ENCODE results near the gene TSC22D3. TPM values are rescaled to one million over a fixed set of nuclear protein-coding genes. Genes with fewer than 3 reads are reported as not detected.
A peak's percentile ranks its signal among the peaks of the same experiment; 100 is the strongest.

Gene TSC22D3
- total and polyA plus RNA-seq, 8 donors = 198 to 906 (median 338) TPM

DNA sequence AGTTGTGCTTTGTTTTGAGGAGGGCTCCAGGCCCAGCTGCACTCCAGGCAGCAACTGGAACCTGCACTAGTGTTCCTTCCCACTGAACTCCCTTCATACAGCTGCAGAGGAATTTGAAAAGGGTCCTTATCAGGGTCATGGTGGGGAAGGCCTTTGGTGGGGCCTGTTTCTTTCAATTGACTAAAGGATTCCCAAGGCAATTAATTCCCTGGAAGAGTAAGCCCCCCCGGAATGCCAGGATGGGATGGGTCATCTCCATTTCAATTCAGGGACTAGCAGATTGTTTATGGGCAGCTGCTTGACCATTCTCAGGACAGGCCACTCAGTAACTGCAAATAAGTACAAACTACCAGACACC lies 45.3 kb downstream of the TSC22D3 start:
- peaks cover 55 to 85% (median 79%) of the 10 kb centered on the region in 4 donors for H3K4me1 ChIP-seq
- DNase-seq = no peak
- H3K9me3 ChIP-seq = no peaks in the 10 kb centered on the region
- intact Hi-C loops (cut with DNase I; ENCODE audit: low total_unique reads) = no loop called here
- 25 to 64% (median 33%) methylated on average over 1 of the region's 1 CpG for WGBS, 5 donors
- peak overlapping the region; percentile 62 to 82 (median 76) for H3K27ac ChIP-seq
- no peak overlapping the region for H3K4me3 ChIP-seq
- H3K27me3 ChIP-seq = no peaks in the 10 kb centered on the region
- TF ChIP-seq POLR2A (IDR thresholded peaks at IDR 0.05) = no peak
- no peak for TF ChIP-seq POLR2AphosphoS5 (IDR thresholded peaks at IDR 0.05)
- TF ChIP-seq, protein P1, sequence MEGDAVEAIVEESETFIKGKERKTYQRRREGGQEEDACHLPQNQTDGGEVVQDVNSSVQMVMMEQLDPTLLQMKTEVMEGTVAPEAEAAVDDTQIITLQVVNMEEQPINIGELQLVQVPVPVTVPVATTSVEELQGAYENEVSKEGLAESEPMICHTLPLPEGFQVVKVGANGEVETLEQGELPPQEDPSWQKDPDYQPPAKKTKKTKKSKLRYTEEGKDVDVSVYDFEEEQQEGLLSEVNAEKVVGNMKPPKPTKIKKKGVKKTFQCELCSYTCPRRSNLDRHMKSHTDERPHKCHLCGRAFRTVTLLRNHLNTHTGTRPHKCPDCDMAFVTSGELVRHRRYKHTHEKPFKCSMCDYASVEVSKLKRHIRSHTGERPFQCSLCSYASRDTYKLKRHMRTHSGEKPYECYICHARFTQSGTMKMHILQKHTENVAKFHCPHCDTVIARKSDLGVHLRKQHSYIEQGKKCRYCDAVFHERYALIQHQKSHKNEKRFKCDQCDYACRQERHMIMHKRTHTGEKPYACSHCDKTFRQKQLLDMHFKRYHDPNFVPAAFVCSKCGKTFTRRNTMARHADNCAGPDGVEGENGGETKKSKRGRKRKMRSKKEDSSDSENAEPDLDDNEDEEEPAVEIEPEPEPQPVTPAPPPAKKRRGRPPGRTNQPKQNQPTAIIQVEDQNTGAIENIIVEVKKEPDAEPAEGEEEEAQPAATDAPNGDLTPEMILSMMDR (IDR thresholded peaks at IDR 0.05) = no peak
- TF ChIP-seq EP300 (IDR thresholded peaks at IDR 0.05) = no peak
- no peaks in the 10 kb centered on the region for H3K36me3 ChIP-seq

DNA sequence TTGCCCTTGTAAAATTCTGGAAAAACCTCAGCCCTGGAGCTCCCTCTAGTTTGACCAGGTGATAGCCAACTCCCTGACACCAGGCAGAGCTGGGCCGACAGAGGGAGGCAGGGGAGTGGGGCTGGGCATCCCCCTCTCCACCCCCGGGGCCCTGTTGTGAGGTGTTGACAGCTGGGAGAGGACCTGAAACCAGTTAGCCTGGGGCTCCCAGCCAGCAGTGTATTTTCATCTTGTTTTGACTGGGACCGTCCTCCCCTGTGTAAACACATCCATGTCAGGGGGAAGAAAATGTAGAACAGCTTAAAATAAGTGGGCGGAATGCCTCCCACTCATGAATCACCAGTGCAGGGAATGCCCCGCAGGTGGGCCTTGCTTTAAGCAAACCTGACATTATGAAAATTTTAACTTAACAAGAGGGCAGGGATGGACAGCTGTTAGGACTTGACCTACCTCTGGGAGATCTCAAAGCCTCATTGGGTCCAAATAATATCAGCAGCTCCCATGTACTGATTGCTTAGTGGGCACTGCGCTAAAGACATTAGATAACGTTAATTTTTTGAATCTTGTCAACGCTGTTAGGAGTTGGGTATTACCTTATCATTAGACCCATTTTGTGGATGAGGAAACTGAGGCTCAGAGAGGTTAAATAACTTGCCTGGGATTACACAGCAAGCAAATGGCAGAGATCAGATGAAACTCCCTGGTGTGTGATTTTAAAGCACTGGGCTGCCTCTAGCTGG lies 45.9 kb downstream of the TSC22D3 start:
- intact Hi-C loops (cut with DNase I; ENCODE audit: low total_unique reads) = no loop called here

DNA sequence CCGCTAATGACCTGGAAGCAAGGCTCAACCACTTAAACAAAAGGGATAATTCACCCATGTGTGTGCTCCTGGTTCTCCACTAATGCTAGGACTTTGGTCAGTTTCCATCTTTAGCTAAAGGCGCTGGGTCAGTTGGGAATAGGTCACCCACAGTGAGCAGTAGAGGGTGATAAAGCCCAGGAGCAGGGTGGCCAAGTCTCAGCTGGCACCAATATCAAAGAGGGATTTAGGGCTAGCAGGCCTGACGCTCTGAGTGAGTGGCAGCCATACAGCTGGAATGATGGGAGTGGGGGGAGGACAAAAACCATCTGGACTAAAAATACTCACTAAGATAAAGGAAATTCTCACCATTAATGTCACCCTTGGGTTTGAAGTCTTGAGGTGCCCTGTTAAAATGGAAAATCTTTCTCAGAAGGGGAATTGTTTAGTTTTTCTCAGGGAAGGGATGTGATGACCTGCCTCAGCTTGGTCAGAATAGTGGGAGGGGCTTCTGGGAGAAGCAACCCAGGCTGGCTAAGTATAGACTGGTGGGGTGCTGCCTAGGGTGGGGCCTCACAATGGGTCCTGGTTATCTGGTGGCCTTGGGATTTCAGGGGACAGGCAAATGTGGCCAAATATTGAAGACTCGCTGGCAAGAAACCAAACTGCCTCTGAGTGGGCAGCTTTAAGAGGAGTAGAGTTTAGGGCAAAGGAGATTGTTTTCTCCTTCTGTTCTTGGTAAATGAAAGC lies 47.1 kb downstream of the TSC22D3 start:
- Histone ChIP-seq H3K4me1 (peaks cover 55 to 96% (median 82%) of the 10 kb centered on the region in 4 donors), H3K36me3 (no peaks in the 10 kb centered on the region), H3K27ac (peak overlapping the region; percentile 53 to 82 (median 76)), H3K4me3 (no peak overlapping the region), H3K9me3 (no peaks in the 10 kb centered on the region), H3K27me3 (no peaks in the 10 kb centered on the region)
- 35 to 62% (median 45%) methylated on average over 4 of the region's 4 CpGs for WGBS, 5 donors
- intact Hi-C loops (cut with DNase I; ENCODE audit: low total_unique reads) = no loop called here
- no peak for TF ChIP-seq POLR2A (IDR thresholded peaks at IDR 0.05)
- no peak for TF ChIP-seq EP300 (IDR thresholded peaks at IDR 0.05)
- no peak for TF ChIP-seq POLR2AphosphoS5 (IDR thresholded peaks at IDR 0.05)
- TF ChIP-seq, protein P1 (IDR thresholded peaks at IDR 0.05) = no peak
- no peak for DNase-seq

More for the DNA sequence above, 45.9 kb downstream of the TSC22D3 start:
- H3K9me3 ChIP-seq = no peaks in the 10 kb centered on the region
- no peak overlapping the region for H3K4me3 ChIP-seq
- H3K36me3 ChIP-seq = no peaks in the 10 kb centered on the region
- H3K4me1 ChIP-seq = peaks cover 55 to 91% (median 81%) of the 10 kb centered on the region in 4 donors
- DNase-seq = no peak
- H3K27me3 ChIP-seq = no peaks in the 10 kb centered on the region
- 58 to 76% (median 62%) methylated on average over 5 to 8 of the region's 8 CpGs for WGBS, 5 donors
- H3K27ac ChIP-seq = peak overlapping the region; percentile 62 to 82 (median 76)
- no peak for TF ChIP-seq POLR2A (IDR thresholded peaks at IDR 0.05)
- TF ChIP-seq EP300 (IDR thresholded peaks at IDR 0.05) = no peak
- no peak for TF ChIP-seq POLR2AphosphoS5 (IDR thresholded peaks at IDR 0.05)
- TF ChIP-seq, protein P1 (IDR thresholded peaks at IDR 0.05) = no peak

DNA sequence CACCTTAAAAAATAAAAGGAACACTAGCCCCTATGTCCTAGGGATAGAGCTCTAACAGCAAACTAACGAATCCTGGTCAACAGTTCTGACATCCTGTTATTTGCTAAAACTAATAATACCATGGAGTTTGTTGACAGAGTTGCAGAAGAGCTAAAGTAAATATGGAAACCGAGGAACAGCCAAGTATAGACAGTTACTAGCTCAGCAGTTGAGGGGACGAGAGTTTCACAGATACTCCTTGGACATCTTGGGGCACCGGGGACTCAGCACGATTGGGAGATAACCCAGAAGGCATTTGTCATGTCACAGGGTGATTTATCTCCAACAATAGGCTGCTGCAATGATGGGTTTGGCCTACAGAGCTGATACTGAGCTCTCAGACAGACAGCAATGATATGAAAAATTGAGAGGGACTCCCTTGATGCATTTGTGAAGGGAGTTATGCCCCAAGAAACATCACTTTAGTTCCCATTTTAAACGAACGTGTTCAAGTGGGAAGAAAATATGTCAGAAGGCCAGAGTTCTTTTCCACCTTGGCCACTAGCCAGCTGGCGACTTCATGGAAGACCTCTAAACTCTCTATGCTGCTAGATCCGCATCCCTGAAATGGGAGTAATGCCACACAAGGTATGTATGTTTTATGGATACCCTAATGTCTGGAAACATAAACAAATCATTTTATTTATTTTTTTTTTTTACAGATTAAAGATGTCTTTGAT lies 48.6 kb downstream of the TSC22D3 start:
- Histone ChIP-seq H3K36me3 (no peaks in the 10 kb centered on the region), H3K27ac (peak overlapping the region; percentile 28 to 81 (median 39)), H3K4me1 (peaks cover 56 to 98% (median 70%) of the 10 kb centered on the region in 4 donors), H3K4me3 (no peak overlapping the region), H3K27me3 (no peaks in the 10 kb centered on the region), H3K9me3 (no peaks in the 10 kb centered on the region)
- 41 to 52% (median 49%) methylated on average over 9 of the region's 9 CpGs for WGBS, 5 donors
- TF ChIP-seq EP300 (IDR thresholded peaks at IDR 0.05) (no peak), POLR2A (IDR thresholded peaks at IDR 0.05) (no peak), POLR2AphosphoS5 (IDR thresholded peaks at IDR 0.05) (no peak)
- TF ChIP-seq, protein P1 (IDR thresholded peaks at IDR 0.05) = no peak
- no peak for DNase-seq
- intact Hi-C loops (cut with DNase I; ENCODE audit: low total_unique reads) = no loop called here

Data from stomach (tissue), 9 donors.